ENCODE data around the gene NRDC.
"Not testable (repeated sequence)": the region's sequence is repeated elsewhere in the genome, so short reads cannot be mapped to it uniquely, and the experiment has no call there.

NRDC gene

GRCh38 chr1:51842261-51842660 lies 36.3 kb downstream of the NRDC start:
- H3K27ac Mint-ChIP-seq, result no peak overlapping the region
- DNase-seq, result no peak
- no peaks in the 10 kb centered on the region for H3K27me3 Mint-ChIP-seq

GRCh38 chr1:51840743-51841461 lies 37.6 kb downstream of the NRDC start:
- Mint-ChIP-seq H3K36me3 (ENCODE audit: low read depth) (peaks cover 21% of the 10 kb centered on the region), H3K4me1 (peaks cover 14% of the 10 kb centered on the region), H3K27ac (no peak overlapping the region), H3K9me3 (no peaks in the 10 kb centered on the region), H3K4me3 (no peak overlapping the region), H3K27me3 (no peaks in the 10 kb centered on the region)
- DNase-seq (no peak), ATAC-seq (no peak)

More at GRCh38 chr1:51842261-51842660, 36.3 kb downstream of the NRDC start:
- no peaks in the 10 kb centered on the region for H3K9me3 Mint-ChIP-seq
- no peak for ATAC-seq
- no peak overlapping the region for H3K4me3 Mint-ChIP-seq
- H3K36me3 Mint-ChIP-seq (ENCODE audit: low read depth), result peaks cover 22% of the 10 kb centered on the region
- H3K4me1 Mint-ChIP-seq, result peaks cover 14% of the 10 kb centered on the region

- Mint-ChIP-seq H3K4me3 (no peak overlapping the region), H3K9me3 (no peaks in the 10 kb centered on the region), H3K4me1 (peaks cover 14% of the 10 kb centered on the region), H3K36me3 (ENCODE audit: low read depth) (peaks cover 20% of the 10 kb centered on the region), H3K27ac (no peak overlapping the region), H3K27me3 (no peaks in the 10 kb centered on the region)
- DNase-seq (no peak), ATAC-seq (no peak)
These were observed 38.3 kb downstream of the NRDC start for GRCh38 chr1:51840182-51840581.

- ATAC-seq, result no peak
- Mint-ChIP-seq H3K27ac (no peak overlapping the region), H3K4me3 (no peak overlapping the region), H3K9me3 (no peaks in the 10 kb centered on the region), H3K4me1 (peaks cover 8% of the 10 kb centered on the region), H3K27me3 (no peaks in the 10 kb centered on the region), H3K36me3 (ENCODE audit: low read depth) (peaks cover 20% of the 10 kb centered on the region)
- no peak for DNase-seq
These were observed 39.4 kb downstream of the NRDC start for GRCh38 chr1:51839094-51839493.

GRCh38 chr1:51837243-51837642 lies 41.3 kb downstream of the NRDC start:
- Mint-ChIP-seq H3K4me1 (no peaks in the 10 kb centered on the region), H3K36me3 (ENCODE audit: low read depth) (peaks cover 27% of the 10 kb centered on the region), H3K4me3 (no peak overlapping the region), H3K9me3 (no peaks in the 10 kb centered on the region), H3K27me3 (no peaks in the 10 kb centered on the region), H3K27ac (no peak overlapping the region)
- ATAC-seq, result no peak
- no peak for DNase-seq

GRCh38 chr1:51833700-51834099 lies 44.8 kb downstream of the NRDC start:
- ATAC-seq (no peak), DNase-seq (no peak)
- Mint-ChIP-seq H3K27me3 (no peaks in the 10 kb centered on the region), H3K4me1 (no peaks in the 10 kb centered on the region), H3K36me3 (ENCODE audit: low read depth) (peaks cover 29% of the 10 kb centered on the region), H3K27ac (no peak overlapping the region), H3K9me3 (no peaks in the 10 kb centered on the region), H3K4me3 (no peak overlapping the region)

GRCh38 chr1:51829058-51829457 lies 49.5 kb downstream of the NRDC start:
- no peak for ATAC-seq
- no peaks in the 10 kb centered on the region for H3K9me3 Mint-ChIP-seq
- H3K27me3 Mint-ChIP-seq, result no peaks in the 10 kb centered on the region
- no peak overlapping the region for H3K4me3 Mint-ChIP-seq
- no peaks in the 10 kb centered on the region for H3K4me1 Mint-ChIP-seq
- no peak overlapping the region for H3K27ac Mint-ChIP-seq
- peaks cover 34% of the 10 kb centered on the region for H3K36me3 Mint-ChIP-seq (ENCODE audit: low read depth)
- DNase-seq, result no peak

GRCh38 chr1:51819810-51820209 lies 58.7 kb downstream of the NRDC start:
- H3K27me3 Mint-ChIP-seq, result no peaks in the 10 kb centered on the region
- no peaks in the 10 kb centered on the region for H3K4me1 Mint-ChIP-seq
- no peak overlapping the region for H3K4me3 Mint-ChIP-seq
- ATAC-seq (no peak), DNase-seq (no peak)
- H3K27ac Mint-ChIP-seq, result no peak overlapping the region
- H3K36me3 Mint-ChIP-seq (ENCODE audit: low read depth), result peaks cover 33% of the 10 kb centered on the region
- no peaks in the 10 kb centered on the region for H3K9me3 Mint-ChIP-seq

GRCh38 chr1:51819021-51819420 lies 59.5 kb downstream of the NRDC start:
- not testable (repeated sequence) for H3K4me3 Mint-ChIP-seq, H3K27ac Mint-ChIP-seq
- peaks cover 36% of the 10 kb centered on the region for H3K36me3 Mint-ChIP-seq (ENCODE audit: low read depth)

GRCh38 chr1:51818487-51818886 lies 60.0 kb downstream of the NRDC start:
- ATAC-seq, result no peak
- no peak for DNase-seq
- Mint-ChIP-seq H3K36me3 (ENCODE audit: low read depth) (peaks cover 39% of the 10 kb centered on the region), H3K4me3 (no peak overlapping the region), H3K27ac (no peak overlapping the region), H3K4me1 (no peaks in the 10 kb centered on the region), H3K9me3 (no peaks in the 10 kb centered on the region), H3K27me3 (no peaks in the 10 kb centered on the region)

More at GRCh38 chr1:51819021-51819420, 59.5 kb downstream of the NRDC start:
- not testable (repeated sequence) for DNase-seq, H3K27me3 Mint-ChIP-seq, H3K4me1 Mint-ChIP-seq, ATAC-seq, H3K9me3 Mint-ChIP-seq

GRCh38 chr1:51814513-51814912 lies 64.0 kb downstream of the NRDC start:
- Mint-ChIP-seq H3K36me3 (ENCODE audit: low read depth) (peaks cover 31% of the 10 kb centered on the region), H3K4me1 (no peaks in the 10 kb centered on the region), H3K27me3 (no peaks in the 10 kb centered on the region), H3K9me3 (no peaks in the 10 kb centered on the region), H3K4me3 (no peak overlapping the region), H3K27ac (no peak overlapping the region)
- no peak for DNase-seq
- ATAC-seq, result no peak

- Mint-ChIP-seq H3K27me3 (no peaks in the 10 kb centered on the region), H3K36me3 (ENCODE audit: low read depth) (peaks cover 29% of the 10 kb centered on the region), H3K9me3 (no peaks in the 10 kb centered on the region), H3K4me3 (no peak overlapping the region), H3K4me1 (no peaks in the 10 kb centered on the region), H3K27ac (no peak overlapping the region)
- DNase-seq (no peak), ATAC-seq (no peak)
These were observed 79.2 kb downstream of the NRDC start for GRCh38 chr1:51799372-51799771.

- DNase-seq (no peak), ATAC-seq (no peak)
- peaks cover 11% of the 10 kb centered on the region for H3K4me1 Mint-ChIP-seq
- no peaks in the 10 kb centered on the region for H3K9me3 Mint-ChIP-seq
- no peaks in the 10 kb centered on the region for H3K27me3 Mint-ChIP-seq
- H3K27ac Mint-ChIP-seq, result no peak overlapping the region
- no peak overlapping the region for H3K4me3 Mint-ChIP-seq
- H3K36me3 Mint-ChIP-seq (ENCODE audit: low read depth), result peaks cover 34% of the 10 kb centered on the region
These were observed 83.7 kb downstream of the NRDC start for GRCh38 chr1:51794868-51795267.

GRCh38 chr1:51794260-51794659 lies 84.3 kb downstream of the NRDC start:
- peaks cover 40% of the 10 kb centered on the region for H3K36me3 Mint-ChIP-seq (ENCODE audit: low read depth)
- DNase-seq (no peak), ATAC-seq (no peak)
- peaks cover 11% of the 10 kb centered on the region for H3K4me1 Mint-ChIP-seq
- no peaks in the 10 kb centered on the region for H3K27me3 Mint-ChIP-seq
- no peaks in the 10 kb centered on the region for H3K9me3 Mint-ChIP-seq
- no peak overlapping the region for H3K27ac Mint-ChIP-seq
- no peak overlapping the region for H3K4me3 Mint-ChIP-seq

GRCh38 chr1:51792864-51793263 lies 85.7 kb downstream of the NRDC start:
- H3K9me3 Mint-ChIP-seq, result no peaks in the 10 kb centered on the region
- DNase-seq (no peak), ATAC-seq (peak; percentile 66)
- no peak overlapping the region for H3K4me3 Mint-ChIP-seq
- peaks cover 11% of the 10 kb centered on the region for H3K4me1 Mint-ChIP-seq
- no peaks in the 10 kb centered on the region for H3K27me3 Mint-ChIP-seq
- H3K27ac Mint-ChIP-seq, result peak overlapping the region; percentile 72
- peaks cover 44% of the 10 kb centered on the region for H3K36me3 Mint-ChIP-seq (ENCODE audit: low read depth)

- ATAC-seq, result no peak
- Mint-ChIP-seq H3K4me1 (peaks cover 11% of the 10 kb centered on the region), H3K4me3 (no peak overlapping the region), H3K9me3 (no peaks in the 10 kb centered on the region), H3K27me3 (no peaks in the 10 kb centered on the region), H3K27ac (peak overlapping the region; percentile 21), H3K36me3 (ENCODE audit: low read depth) (peaks cover 41% of the 10 kb centered on the region)
- no peak for DNase-seq
These were observed 86.6 kb downstream of the NRDC start for GRCh38 chr1:51791888-51792287.
